HL-60/S4 (cell line): Measurements from ENCODE around the gene IAH1.
"Not testable (repeated sequence)": the region's sequence is repeated elsewhere in the genome, so short reads cannot be mapped to it uniquely, and the experiment has no call there.

Experiments
- in situ Hi-C: fragments of 300-500 bp; cut with MboI; formaldehyde crosslinking; loops from 2 replicates; pipeline ENCODE4 v1.14.3; 2022; ENCODE audit warnings: low sequenced_read_pairs

IAH1 gene

GRCh38 chr2:9473308-9473984 lies 905 bp upstream of the IAH1 start:
- in situ Hi-C loops, result no loop called here

GRCh38 chr2:9473985-9474360 lies 378 bp upstream of the IAH1 start:
- in situ Hi-C loops, result no loop called here

- in situ Hi-C loops, result no loop called here
Measured at GRCh38 chr2:9477914-9478313, 3.6 kb downstream of the IAH1 start.

- in situ Hi-C loops, result no loop called here
Measured at GRCh38 chr2:9478526-9478925, 4.2 kb downstream of the IAH1 start.

GRCh38 chr2:9480157-9480556 lies 5.8 kb downstream of the IAH1 start:
- in situ Hi-C loops, result no loop called here

GRCh38 chr2:9483107-9483506 lies 8.8 kb downstream of the IAH1 start:
- in situ Hi-C loops, result no loop called here

- in situ Hi-C loops, result no loop called here
Measured at GRCh38 chr2:9484533-9484932, 10.2 kb downstream of the IAH1 start.

- in situ Hi-C loops, result no loop called here
Measured at GRCh38 chr2:9488583-9489547, 14.5 kb downstream of the IAH1 start.

GRCh38 chr2:9490789-9491188 lies 16.4 kb downstream of the IAH1 start:
- in situ Hi-C loops, result no loop called here

- in situ Hi-C loops, result no loop called here
Measured at GRCh38 chr2:9492927-9493326, 18.6 kb downstream of the IAH1 start.

- in situ Hi-C loops, result no loop called here
Measured at GRCh38 chr2:9493478-9493877, 19.1 kb downstream of the IAH1 start.

GRCh38 chr2:9494081-9494480 lies 19.7 kb downstream of the IAH1 start:
- in situ Hi-C loops, result no loop called here

GRCh38 chr2:9497017-9497416 lies 22.7 kb downstream of the IAH1 start:
- in situ Hi-C loops, result no loop called here

GRCh38 chr2:9498210-9498609 lies 23.9 kb downstream of the IAH1 start:
- in situ Hi-C loops, result no loop called here

GRCh38 chr2:9508931-9509330 lies 34.6 kb downstream of the IAH1 start:
- in situ Hi-C loops, result no loop called here

GRCh38 chr2:9513946-9514345 lies 39.6 kb downstream of the IAH1 start:
- in situ Hi-C loops, result not testable (repeated sequence)

- in situ Hi-C loops, result no loop called here
Measured at GRCh38 chr2:9517118-9517782, 42.9 kb downstream of the IAH1 start.

- in situ Hi-C loops, result no loop called here
Measured at GRCh38 chr2:9518163-9518562, 43.8 kb downstream of the IAH1 start.

GRCh38 chr2:9518780-9519179 lies 44.4 kb downstream of the IAH1 start:
- in situ Hi-C loops, result no loop called here

- in situ Hi-C loops, result no loop called here
Measured at GRCh38 chr2:9519250-9519649, 44.9 kb downstream of the IAH1 start.

GRCh38 chr2:9524291-9524690 lies 49.9 kb downstream of the IAH1 start:
- in situ Hi-C loops, result no loop called here

GRCh38 chr2:9525266-9525665 lies 50.9 kb downstream of the IAH1 start:
- in situ Hi-C loops, result no loop called here
